ENCODE data around the gene STAG3.

GRCh38 chr7:100128637-100128963 is 49.1 kb upstream of the STAG3 start:
- TF ChIP-seq CTCF (IDR thresholded peaks at IDR 0.05) (no peak), POLR2AphosphoS5 (IDR thresholded peaks at IDR 0.05) (no peak)

Measured in prostate gland (tissue), 2 donors.